ENCODE measurements around the gene CYP4F22.
A peak's percentile ranks its signal among the peaks of the same experiment; 100 is the strongest.
"Not testable (repeated sequence)": the region's sequence is repeated elsewhere in the genome, so short reads cannot be mapped to it uniquely, and the experiment has no call there.

CYP4F22 gene

GRCh38 chr19:15583346-15583745 is 75.0 kb downstream of the CYP4F22 start:
- DNase-seq: no peak

- no peak for DNase-seq
These were observed 75.8 kb downstream of the CYP4F22 start for GRCh38 chr19:15584095-15584494.

GRCh38 chr19:15584541-15585115 is 76.3 kb downstream of the CYP4F22 start:
- peak; percentile 91 for DNase-seq

GRCh38 chr19:15587663-15588062 is 79.3 kb downstream of the CYP4F22 start:
- DNase-seq: no peak

GRCh38 chr19:15588265-15588664 is 79.9 kb downstream of the CYP4F22 start:
- no peak for DNase-seq

- DNase-seq: no peak
These were observed 81.6 kb downstream of the CYP4F22 start for GRCh38 chr19:15589760-15590451.

GRCh38 chr19:15591796-15592195 is 83.5 kb downstream of the CYP4F22 start:
- no peak for DNase-seq

- DNase-seq: not testable (repeated sequence)
These were observed 84.2 kb downstream of the CYP4F22 start for GRCh38 chr19:15592506-15592905.

- DNase-seq: not testable (repeated sequence)
These were observed 85.4 kb downstream of the CYP4F22 start for GRCh38 chr19:15593766-15594165.

- no peak for DNase-seq
These were observed 86.7 kb downstream of the CYP4F22 start for GRCh38 chr19:15595069-15595468.

All from activated CD4-positive, alpha-beta T cell treated with anti-CD3 and anti-CD28 coated beads for 48 hours (primary cell).